ENCODE measurements around the gene STXBP5.

The STXBP5 gene

DNA sequence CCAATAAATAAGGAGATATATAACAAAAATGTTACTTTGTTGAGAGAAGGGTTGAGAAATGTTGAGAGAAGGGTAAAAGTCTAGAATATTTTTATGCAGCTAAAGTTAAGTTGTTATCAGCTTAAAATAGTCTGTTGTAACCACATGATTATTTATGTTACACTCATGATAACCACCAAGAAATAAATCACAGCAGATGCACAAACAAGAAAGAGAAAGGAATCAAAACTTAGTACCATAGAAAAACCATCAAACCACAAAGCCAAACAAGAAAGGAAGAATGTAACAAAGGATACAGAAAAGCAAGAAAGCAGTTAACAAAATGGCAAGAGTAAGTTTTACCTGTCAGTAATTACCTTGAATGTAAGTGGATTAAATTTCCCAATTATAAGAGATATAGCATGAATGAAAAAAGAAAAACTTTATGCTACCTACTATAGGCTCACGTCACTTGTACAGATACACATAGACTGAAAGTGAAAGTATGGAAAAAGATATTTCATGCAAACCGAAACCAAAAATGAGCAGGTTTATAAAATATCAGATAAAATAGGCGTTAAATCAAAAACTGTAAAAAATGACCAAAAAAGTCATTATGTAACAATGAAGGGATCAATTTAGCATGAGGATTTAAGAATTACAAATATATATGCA, 93.6 kb downstream of the STXBP5 start:
- Histone ChIP-seq H3K4me1 (ENCODE audit: low read length) (no peaks in the 10 kb centered on the region), H3K27ac (ENCODE audit: low read length) (no peak overlapping the region), H3K9me3 (ENCODE audit: insufficient read depth, low read length) (no peaks in the 10 kb centered on the region), H4K20me1 (ENCODE audit: insufficient read depth, low read length) (no peaks in the 10 kb centered on the region), H3K4me3 (ENCODE audit: low read length) (no peak overlapping the region), H3K9ac (ENCODE audit: low read length) (no peak overlapping the region), H3K4me2 (ENCODE audit: low read length) (no peak overlapping the region), H2AFZ (ENCODE audit: low read depth, low read length) (no peak overlapping the region), H3K36me3 (replicated peaks; ENCODE audit: low read depth, low read length) (peaks cover 10% of the 10 kb centered on the region), H3K27me3 (ENCODE audit: low read depth, low read length) (no peaks in the 10 kb centered on the region), H3K79me2 (ENCODE audit: low read length) (no peaks in the 10 kb centered on the region)
- TF ChIP-seq, protein P1, sequence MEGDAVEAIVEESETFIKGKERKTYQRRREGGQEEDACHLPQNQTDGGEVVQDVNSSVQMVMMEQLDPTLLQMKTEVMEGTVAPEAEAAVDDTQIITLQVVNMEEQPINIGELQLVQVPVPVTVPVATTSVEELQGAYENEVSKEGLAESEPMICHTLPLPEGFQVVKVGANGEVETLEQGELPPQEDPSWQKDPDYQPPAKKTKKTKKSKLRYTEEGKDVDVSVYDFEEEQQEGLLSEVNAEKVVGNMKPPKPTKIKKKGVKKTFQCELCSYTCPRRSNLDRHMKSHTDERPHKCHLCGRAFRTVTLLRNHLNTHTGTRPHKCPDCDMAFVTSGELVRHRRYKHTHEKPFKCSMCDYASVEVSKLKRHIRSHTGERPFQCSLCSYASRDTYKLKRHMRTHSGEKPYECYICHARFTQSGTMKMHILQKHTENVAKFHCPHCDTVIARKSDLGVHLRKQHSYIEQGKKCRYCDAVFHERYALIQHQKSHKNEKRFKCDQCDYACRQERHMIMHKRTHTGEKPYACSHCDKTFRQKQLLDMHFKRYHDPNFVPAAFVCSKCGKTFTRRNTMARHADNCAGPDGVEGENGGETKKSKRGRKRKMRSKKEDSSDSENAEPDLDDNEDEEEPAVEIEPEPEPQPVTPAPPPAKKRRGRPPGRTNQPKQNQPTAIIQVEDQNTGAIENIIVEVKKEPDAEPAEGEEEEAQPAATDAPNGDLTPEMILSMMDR (IDR thresholded peaks at IDR 0.05; ENCODE audit: low read depth, low read length): no peak
- TF ChIP-seq EZH2phosphoT487 (IDR thresholded peaks at IDR 0.05; ENCODE audit: low read depth): no peak

DNA sequence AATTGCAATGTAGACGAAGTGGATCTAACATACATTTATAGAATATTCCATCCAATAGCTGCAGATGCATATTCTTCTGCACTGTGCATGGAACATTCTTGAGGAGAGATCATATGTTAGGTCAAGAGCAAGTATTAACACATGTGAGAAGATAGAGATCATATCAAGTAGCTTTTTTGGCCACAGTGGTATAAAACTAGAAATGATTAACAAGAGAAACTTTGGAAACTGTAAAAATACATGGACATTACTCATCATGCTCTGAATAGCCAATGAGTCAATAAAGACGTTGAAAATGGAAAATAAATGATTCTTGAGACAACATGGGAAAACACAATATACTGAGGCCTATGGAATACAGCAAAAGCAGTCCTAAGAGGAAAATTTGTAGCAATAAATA, 94.2 kb downstream of the STXBP5 start:
- Histone ChIP-seq H3K79me2 (ENCODE audit: low read length) (no peaks in the 10 kb centered on the region), H3K9ac (ENCODE audit: low read length) (no peak overlapping the region), H3K4me3 (ENCODE audit: low read length) (no peak overlapping the region), H2AFZ (ENCODE audit: low read depth, low read length) (no peak overlapping the region), H3K27ac (ENCODE audit: low read length) (no peak overlapping the region), H3K4me2 (ENCODE audit: low read length) (no peak overlapping the region), H3K27me3 (ENCODE audit: low read depth, low read length) (no peaks in the 10 kb centered on the region), H3K36me3 (replicated peaks; ENCODE audit: low read depth, low read length) (peaks cover 10% of the 10 kb centered on the region), H4K20me1 (ENCODE audit: insufficient read depth, low read length) (no peaks in the 10 kb centered on the region), H3K9me3 (ENCODE audit: insufficient read depth, low read length) (no peaks in the 10 kb centered on the region), H3K4me1 (ENCODE audit: low read length) (no peaks in the 10 kb centered on the region)
- TF ChIP-seq, protein P1 (IDR thresholded peaks at IDR 0.05; ENCODE audit: low read depth, low read length): no peak
- TF ChIP-seq EZH2phosphoT487 (IDR thresholded peaks at IDR 0.05; ENCODE audit: low read depth): no peak

DNA sequence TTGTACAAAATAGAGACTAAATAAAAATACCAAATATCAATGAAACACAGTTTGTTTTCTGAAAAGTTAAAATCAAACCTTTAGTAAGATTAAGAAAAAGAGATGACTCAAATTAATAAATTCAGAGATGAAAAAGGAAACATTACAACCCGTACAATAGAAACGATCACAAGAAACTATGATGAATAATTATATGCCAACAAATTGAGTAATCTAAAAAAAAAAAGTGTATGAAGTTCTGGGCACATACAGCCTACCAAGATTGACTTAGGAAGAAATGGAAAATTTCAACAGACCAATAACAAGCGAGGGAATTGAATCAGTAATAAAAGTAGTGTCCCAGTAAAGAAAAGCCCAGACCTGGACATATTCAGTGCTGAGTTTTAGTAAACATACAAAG, 94.8 kb downstream of the STXBP5 start:
- Histone ChIP-seq H3K79me2 (ENCODE audit: low read length) (no peaks in the 10 kb centered on the region), H3K27me3 (ENCODE audit: low read depth, low read length) (no peaks in the 10 kb centered on the region), H3K4me3 (ENCODE audit: low read length) (no peak overlapping the region), H3K4me1 (ENCODE audit: low read length) (no peaks in the 10 kb centered on the region), H2AFZ (ENCODE audit: low read depth, low read length) (no peak overlapping the region), H3K36me3 (replicated peaks; ENCODE audit: low read depth, low read length) (peaks cover 10% of the 10 kb centered on the region), H3K9me3 (ENCODE audit: insufficient read depth, low read length) (no peaks in the 10 kb centered on the region), H4K20me1 (ENCODE audit: insufficient read depth, low read length) (no peaks in the 10 kb centered on the region), H3K27ac (ENCODE audit: low read length) (no peak overlapping the region), H3K9ac (ENCODE audit: low read length) (no peak overlapping the region), H3K4me2 (ENCODE audit: low read length) (no peak overlapping the region)
- TF ChIP-seq, protein P1 (IDR thresholded peaks at IDR 0.05; ENCODE audit: low read depth, low read length): no peak
- TF ChIP-seq EZH2phosphoT487 (IDR thresholded peaks at IDR 0.05; ENCODE audit: low read depth): no peak

DNA sequence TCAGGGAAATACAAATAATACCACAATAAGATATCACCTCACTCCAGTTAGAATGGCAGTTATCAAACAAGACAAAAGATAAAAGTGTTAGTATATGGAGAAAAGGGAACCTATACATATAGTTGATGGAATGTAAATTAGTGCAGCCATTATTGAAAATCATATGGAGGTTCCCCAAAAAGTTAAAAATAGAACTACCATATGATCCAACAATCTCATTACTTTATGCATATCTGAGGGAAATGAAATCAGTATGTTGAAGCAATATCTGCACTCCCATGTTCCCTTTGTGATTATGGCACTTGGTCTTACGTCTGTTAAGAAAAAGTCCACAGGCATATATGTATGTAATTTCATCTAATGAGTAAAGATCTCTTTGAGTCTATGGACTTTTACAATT, 96.9 kb downstream of the STXBP5 start:
- peaks cover 10% of the 10 kb centered on the region for H3K36me3 ChIP-seq (replicated peaks; ENCODE audit: low read depth, low read length)

More for the DNA sequence above, 96.9 kb downstream of the STXBP5 start:
- no peaks in the 10 kb centered on the region for H4K20me1 ChIP-seq (ENCODE audit: insufficient read depth, low read length)
- no peak overlapping the region for H3K9ac ChIP-seq (ENCODE audit: low read length)
- H3K4me3 ChIP-seq (ENCODE audit: low read length): no peak overlapping the region
- H3K27me3 ChIP-seq (ENCODE audit: low read depth, low read length): no peaks in the 10 kb centered on the region
- H3K27ac ChIP-seq (ENCODE audit: low read length): no peak overlapping the region
- no peaks in the 10 kb centered on the region for H3K79me2 ChIP-seq (ENCODE audit: low read length)
- no peak for TF ChIP-seq EZH2phosphoT487 (IDR thresholded peaks at IDR 0.05; ENCODE audit: low read depth)
- TF ChIP-seq, protein P1 (IDR thresholded peaks at IDR 0.05; ENCODE audit: low read depth, low read length): no peak
- no peak overlapping the region for H3K4me2 ChIP-seq (ENCODE audit: low read length)
- H2AFZ ChIP-seq (ENCODE audit: low read depth, low read length): no peak overlapping the region
- no peaks in the 10 kb centered on the region for H3K9me3 ChIP-seq (ENCODE audit: insufficient read depth, low read length)
- H3K4me1 ChIP-seq (ENCODE audit: low read length): no peaks in the 10 kb centered on the region
